ENCODE results near the gene UPP2.

Gene UPP2

GRCh38 chr2:158101384-158101926, at the start of gene UPP2:
UPP2 (plus strand) TSS chr2:158101876; CDS start chr2:158102064, 188 bp downstream.
- DNase-seq: no peak

GRCh38 chr2:158052761-158053160, 48.9 kb upstream of the UPP2 start:
- no peak for DNase-seq

GRCh38 chr2:158056875-158057274, 44.8 kb upstream of the UPP2 start:
- no peak for DNase-seq

GRCh38 chr2:158060160-158060834, 41.4 kb upstream of the UPP2 start:
- no peak for DNase-seq

GRCh38 chr2:158060835-158061435, 40.7 kb upstream of the UPP2 start:
- peak; percentile 53 for DNase-seq

- DNase-seq: no peak
Measured at GRCh38 chr2:158061763-158062162, 39.9 kb upstream of the UPP2 start.

- no peak for DNase-seq
Measured at GRCh38 chr2:158066046-158066713, 35.5 kb upstream of the UPP2 start.

GRCh38 chr2:158071018-158071417, 30.7 kb upstream of the UPP2 start:
- DNase-seq: no peak

GRCh38 chr2:158072361-158072760, 29.3 kb upstream of the UPP2 start:
- DNase-seq: no peak

GRCh38 chr2:158079672-158080071, 22.0 kb upstream of the UPP2 start:
- DNase-seq: peak; percentile 14

GRCh38 chr2:158088093-158088492, 13.6 kb upstream of the UPP2 start:
- no peak for DNase-seq

GRCh38 chr2:158089322-158089721, 12.4 kb upstream of the UPP2 start:
- no peak for DNase-seq

GRCh38 chr2:158091647-158092046, 10.0 kb upstream of the UPP2 start:
- no peak for DNase-seq

- no peak for DNase-seq
Measured at GRCh38 chr2:158094487-158095092, 7.1 kb upstream of the UPP2 start.

- no peak for DNase-seq
Measured at GRCh38 chr2:158095269-158095668, 6.4 kb upstream of the UPP2 start.

GRCh38 chr2:158095912-158096311, 5.8 kb upstream of the UPP2 start:
- DNase-seq: no peak

GRCh38 chr2:158097481-158097880, 4.2 kb upstream of the UPP2 start:
- DNase-seq: no peak

GRCh38 chr2:158098178-158098577, 3.5 kb upstream of the UPP2 start:
- DNase-seq: no peak

GRCh38 chr2:158099716-158100115, 2.0 kb upstream of the UPP2 start:
- peak; percentile 18 for DNase-seq

- no peak for DNase-seq
Measured at GRCh38 chr2:158100411-158100810, 1.3 kb upstream of the UPP2 start.

- peak; percentile 56 for DNase-seq
Measured at GRCh38 chr2:158102446-158102845, 770 bp downstream of the UPP2 start.

GRCh38 chr2:158103411-158104012, 1.8 kb downstream of the UPP2 start:
- peak; percentile 26 for DNase-seq

- DNase-seq: no peak
Measured at GRCh38 chr2:158104903-158105302, 3.2 kb downstream of the UPP2 start.
